Aortic smooth muscle cell (primary cell): ENCODE results near the gene PTCSC3. TPM values are rescaled to one million over a fixed set of nuclear protein-coding genes. Genes with fewer than 3 reads are reported as not detected.

Experiments used
- total RNA-seq: library from RNA; depleted of rRNA; stranded (reverse); fragments of >200 nt; gene quantifications from 2 replicates; pipeline ENCODE4 v1.2.3, GENCODE V29; 2014

Gene PTCSC3
- not detected in 2 replicates for total RNA-seq

GRCh38 chr14:36176524-36176923 is at the start of gene PTCSC3:
TSS of gene PTCSC3 (minus strand) at chr14:36176722.

Other genes with a start within 250 kb of the PTCSC3 start
- 6.7 and 13.7 TPM in 2 replicates for gene MBIP, start 143.9 kb upstream of the PTCSC3 start, total RNA-seq